HepG2 (cell line): ENCODE measurements around the gene ATP6V0E2. TPM values are rescaled to one million over a fixed set of nuclear protein-coding genes. Genes with fewer than 3 reads are reported as not detected.

ENCODE experiments used
- ATAC-seq: fragments of 200-7000 bp; cut with Tn5 transposase; 3 replicates; pipeline ENCODE4 v1.9.1; 2020; ENCODE audit warnings: mild to moderate bottlenecking, moderate library complexity
- BruUV-seq: library from RNA; stranded (reverse); fragments of 400-500 nt; replicated peaks from 2 replicates; lab custom pipeline; 2021; lab: Mats Ljungman, UMichigan
- CTCF ChIA-PET: fragments of 300-600 bp; formaldehyde crosslinking; extraction: SDS; loops from one replicate; lab custom pipeline; 2021; ENCODE audit warnings: low total read pairs, inconsistent platforms, low intra/inter-chr PET ratio; lab: Yijun Ruan, JAX
- POLR2A ChIA-PET: fragments of 350-600 bp; sonication (Branson Sonifier 250); formaldehyde crosslinking; loops from one replicate; lab custom pipeline; 2020; ENCODE audit warnings: antibody characterized with exemption, inconsistent platforms; lab: Yijun Ruan, JAX
- DNase-seq: peaks from one replicate; pipeline ENCODE4 v3.0.0-alpha.2; 2015; ENCODE audit warnings: low spot score
- FAIRE-seq: peaks from 3 replicates; lab custom pipeline; 2011; peaks lifted over from hg19 to GRCh38; lab: Jason Lieb, UNC
- H2AFZ ChIP-seq: one replicate; pipeline ENCODE4 v1.6.1; 2011; ENCODE audit warnings: low read length, inconsistent platforms
- H3K27ac ChIP-seq: fragments of 300-600 bp; 3 replicates; pipeline ENCODE4 v1.8.0; 2011; ENCODE audit warnings: mixed run types, mild to moderate bottlenecking, mixed read lengths, low read length, inconsistent platforms; ENCODE audit not compliant: insufficient read depth; ENCODE audit errors: extremely low read length
- H3K27me3 ChIP-seq, 2 experiments: fragments of 200-600 bp in 1 of 2; 2 replicates in 1 of 2; 3 replicates in 1 of 2; pipeline versions ENCODE4 v1.6.0 to v1.8.0; 2011; ENCODE audit warnings: low read length in 2 of 2, mild to moderate bottlenecking in 2 of 2, moderate library complexity in 2 of 2, inconsistent platforms in 1 of 2; ENCODE audit not compliant: insufficient read depth in 2 of 2, control insufficient read depth in 1 of 2
- H3K36me3 ChIP-seq, 2 experiments: fragments of 200-600 bp in 1 of 2; replicated peaks in 1 of 2; 2 replicates in 1 of 2; 3 replicates in 1 of 2; pipeline versions ENCODE4 v1.5.1 to v1.8.0; 2011; ENCODE audit warnings: low read length in 2 of 2, inconsistent platforms in 1 of 2; ENCODE audit not compliant: insufficient read depth in 2 of 2, control insufficient read depth in 1 of 2
- H3K4me1 ChIP-seq: 2 replicates; pipeline ENCODE4 v1.5.1; 2012; ENCODE audit warnings: low read length, inconsistent platforms; ENCODE audit not compliant: insufficient read depth
- H3K4me2 ChIP-seq: 2 replicates; pipeline ENCODE4 v1.6.0; 2011; ENCODE audit warnings: low read depth, low read length, inconsistent platforms
- H3K4me3 ChIP-seq, 3 experiments: fragments of 200-600 bp in 1 of 3; sonication (generic), shearing (Covaris generic) in 1 of 3; replicated peaks in 1 of 3; 2 replicates each; pipeline ENCODE4 v1.5.1; 2011 to 2016; ENCODE audit warnings: low read length in 3 of 3, inconsistent platforms in 2 of 3, low read depth in 2 of 3, mild to moderate bottlenecking in 2 of 3, control low read depth in 1 of 3, mixed read lengths in 1 of 3; ENCODE audit not compliant: insufficient read depth in 1 of 3
- H3K79me2 ChIP-seq: one replicate; pipeline ENCODE4 v1.6.1; 2011; ENCODE audit warnings: low read length, inconsistent platforms; ENCODE audit not compliant: insufficient read depth
- H3K9ac ChIP-seq: 2 replicates; pipeline ENCODE4 v1.6.0; 2011; ENCODE audit warnings: mild to moderate bottlenecking, low read depth, low read length, inconsistent platforms; ENCODE audit not compliant: insufficient read depth
- H3K9me3 ChIP-seq: 2 replicates; pipeline ENCODE4 v1.5.1; 2012; ENCODE audit warnings: mild to moderate bottlenecking, low read length
- H4K20me1 ChIP-seq: 2 replicates; pipeline ENCODE4 v1.6.0; 2011; ENCODE audit warnings: inconsistent platforms, mild to moderate bottlenecking, low read length, moderate library complexity; ENCODE audit not compliant: insufficient read depth
- AGO1 ChIP-seq: fragments of 200-400 bp; formaldehyde crosslinking; IDR thresholded peaks from 2 replicates; pipeline ENCODE4 v1.6.1; 2017; ENCODE audit warnings: mild to moderate bottlenecking, low read depth, low read length, moderate library complexity; ENCODE audit not compliant: poor library complexity, severe bottlenecking
- KLF6 ChIP-seq: IDR thresholded peaks from 2 replicates; pipeline ENCODE4 v1.8.0; 2016; ENCODE audit warnings: missing biosample characterization, missing genetic modification reagents
- KMT2A ChIP-seq: sonication (generic); formaldehyde crosslinking; IDR thresholded peaks from 2 replicates; pipeline ENCODE4 v1.4.0; 2020; ENCODE audit warnings: missing genetic modification reagents
- MLLT10 ChIP-seq: sonication (generic); formaldehyde crosslinking; IDR thresholded peaks from 2 replicates; pipeline ENCODE4 v1.4.0; 2020; ENCODE audit warnings: missing genetic modification reagents
- RELA ChIP-seq: sonication (generic); formaldehyde crosslinking; IDR thresholded peaks from 2 replicates; pipeline ENCODE4 v1.4.0; 2020; ENCODE audit warnings: missing genetic modification reagents
- RFX3 ChIP-seq: IDR thresholded peaks from 2 replicates; pipeline ENCODE4 v1.6.1; 2016; ENCODE audit warnings: missing biosample characterization, missing genetic modification reagents
- SUZ12 ChIP-seq: fragments of 150-350 bp; IDR thresholded peaks from 2 replicates; pipeline ENCODE4 v1.6.1; 2014; ENCODE audit warnings: low read depth, low read length
- ZKSCAN1 ChIP-seq: fragments of 150-350 bp; IDR thresholded peaks from 2 replicates; pipeline ENCODE4 v1.6.1; 2014; ENCODE audit warnings: low read length
- ZNF17 ChIP-seq: sonication (generic); formaldehyde crosslinking; IDR thresholded peaks from 2 replicates; pipeline ENCODE4 v1.5.0; 2020; ENCODE audit warnings: mild to moderate bottlenecking, missing genetic modification reagents
- ZNF678 ChIP-seq: sonication (generic); formaldehyde crosslinking; IDR thresholded peaks from 2 replicates; pipeline ENCODE4 v1.4.0; 2020; ENCODE audit warnings: mild to moderate bottlenecking, missing genetic modification reagents
- WGBS: methylation state at CpG from one replicate; pipeline ENCODE4 v1.1.6; 2017; ENCODE audit warnings: low lambda C conversion rate; 5-methylcytosine and 5-hydroxymethylcytosine counted together
- in situ Hi-C: cut with HindIII; loops from 2 replicates; pipeline ENCODE4 v1.10.0; 2017; ENCODE audit warnings: low pct_unique_long_range_greater_than_20kb; ENCODE audit not compliant: extremely low pct_ligation_motif_present
- intact Hi-C: fragments of 100-400 bp; cut with micrococcal nuclease; formaldehyde crosslinking; loops from one replicate; pipeline ENCODE4 v1.10.0; 2022; ENCODE audit not compliant: unreplicated experiment
- polyA plus RNA-seq, 8 experiments: library from polyadenylated mRNA; depleted of rRNA in 3 of 8; stranded (reverse) in 7 of 8; unstranded in 1 of 8; fragments of >200 nt; fragmentation: Illumina TruSeq in 4 of 8; extraction: Trizol in 4 of 8; gene quantifications; 2 replicates each; pipeline versions ENCODE4 v1.2.1 to v1.2.3, GENCODE V29; 2011 to 2016; ENCODE audit warnings: low read depth in 4 of 8, missing spikeins in 1 of 8, mixed read lengths in 1 of 8; ENCODE audit not compliant: insufficient read depth in 1 of 8
- total RNA-seq, 5 experiments: library from RNA; depleted of rRNA; stranded (reverse); fragments of >200 nt; fragmentation: Illumina TruSeq; extraction: Trizol; gene quantifications; 2 replicates each; pipeline ENCODE4 v1.2.3, GENCODE V29; 2016; ENCODE audit warnings: low read depth in 1 of 5
- TF ChIP-seq, protein P1 (sequence below): sonication (generic); formaldehyde crosslinking; IDR thresholded peaks from 2 replicates; pipeline ENCODE4 v1.4.0; 2020; ENCODE audit warnings: mild to moderate bottlenecking, missing genetic modification reagents
- TF ChIP-seq, protein P2 (sequence below): sonication (generic); formaldehyde crosslinking; conservative IDR thresholded peaks from 2 replicates; pipeline ENCODE4 v1.4.0; 2020; ENCODE audit warnings: missing genetic modification reagents
- TF ChIP-seq, protein P3 (sequence below): sonication (generic); formaldehyde crosslinking; IDR thresholded peaks from 2 replicates; pipeline ENCODE4 v1.5.1; 2020; ENCODE audit warnings: missing genetic modification reagents, mild to moderate bottlenecking, borderline replicate concordance
- TF ChIP-seq, protein P4 (sequence below): sonication (generic); formaldehyde crosslinking; IDR thresholded peaks from 2 replicates; pipeline ENCODE4 v1.5.1; 2020; ENCODE audit warnings: missing genetic modification reagents, mild to moderate bottlenecking, borderline replicate concordance

Gene ATP6V0E2
- total and polyA plus RNA-seq, 2 of the 13 experiments (the other 11 are each of a cell fraction or from before 2014, with no cell fraction given), result 36.8 to 203 TPM

DNA sequence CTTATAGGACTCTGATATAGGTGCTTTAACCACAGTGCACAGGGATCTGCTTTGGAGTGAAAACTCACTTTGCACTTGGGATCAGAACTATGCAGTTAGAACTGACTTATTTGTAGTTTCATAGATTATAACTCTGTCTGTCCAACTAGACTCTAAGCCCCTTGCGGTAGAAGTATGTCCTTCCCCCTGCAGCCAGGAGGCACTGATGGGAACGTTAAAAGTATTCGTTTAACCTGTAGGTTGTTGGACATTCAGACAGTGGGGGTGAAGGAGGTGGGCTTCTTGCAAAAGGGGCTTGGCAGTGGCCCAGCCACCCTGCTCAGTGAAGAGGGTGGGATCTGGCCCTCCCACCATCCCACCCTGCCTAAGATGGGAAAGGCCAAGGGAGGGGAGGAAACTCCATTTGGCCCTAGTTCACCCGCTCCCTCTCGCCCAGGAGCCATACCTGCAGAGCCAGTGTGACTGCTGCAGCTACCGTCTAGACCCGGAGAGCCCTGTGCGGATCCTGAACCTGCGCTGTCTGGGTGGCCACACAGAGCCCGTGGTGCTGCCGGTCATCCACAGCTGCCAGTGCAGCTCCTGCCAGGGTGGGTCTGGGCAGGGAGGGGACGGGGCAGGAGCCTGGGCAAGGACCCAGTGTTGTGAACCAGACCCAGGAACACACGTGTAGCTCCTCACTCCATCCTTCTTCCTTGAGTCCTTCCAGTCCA is 41.3 kb upstream of the ATP6V0E2 start (continued):
- TF ChIP-seq, protein P1, sequence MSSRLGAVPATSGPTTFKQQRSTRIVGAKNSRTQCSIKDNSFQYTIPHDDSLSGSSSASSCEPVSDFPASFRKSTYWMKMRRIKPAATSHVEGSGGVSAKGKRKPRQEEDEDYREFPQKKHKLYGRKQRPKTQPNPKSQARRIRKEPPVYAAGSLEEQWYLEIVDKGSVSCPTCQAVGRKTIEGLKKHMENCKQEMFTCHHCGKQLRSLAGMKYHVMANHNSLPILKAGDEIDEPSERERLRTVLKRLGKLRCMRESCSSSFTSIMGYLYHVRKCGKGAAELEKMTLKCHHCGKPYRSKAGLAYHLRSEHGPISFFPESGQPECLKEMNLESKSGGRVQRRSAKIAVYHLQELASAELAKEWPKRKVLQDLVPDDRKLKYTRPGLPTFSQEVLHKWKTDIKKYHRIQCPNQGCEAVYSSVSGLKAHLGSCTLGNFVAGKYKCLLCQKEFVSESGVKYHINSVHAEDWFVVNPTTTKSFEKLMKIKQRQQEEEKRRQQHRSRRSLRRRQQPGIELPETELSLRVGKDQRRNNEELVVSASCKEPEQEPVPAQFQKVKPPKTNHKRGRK (CRISPR knock-in tag), result no peak
- TF ChIP-seq ZNF678 (CRISPR knock-in tag), result no peak
- TF ChIP-seq RFX3 (CRISPR knock-in tag), result no peak

DNA sequence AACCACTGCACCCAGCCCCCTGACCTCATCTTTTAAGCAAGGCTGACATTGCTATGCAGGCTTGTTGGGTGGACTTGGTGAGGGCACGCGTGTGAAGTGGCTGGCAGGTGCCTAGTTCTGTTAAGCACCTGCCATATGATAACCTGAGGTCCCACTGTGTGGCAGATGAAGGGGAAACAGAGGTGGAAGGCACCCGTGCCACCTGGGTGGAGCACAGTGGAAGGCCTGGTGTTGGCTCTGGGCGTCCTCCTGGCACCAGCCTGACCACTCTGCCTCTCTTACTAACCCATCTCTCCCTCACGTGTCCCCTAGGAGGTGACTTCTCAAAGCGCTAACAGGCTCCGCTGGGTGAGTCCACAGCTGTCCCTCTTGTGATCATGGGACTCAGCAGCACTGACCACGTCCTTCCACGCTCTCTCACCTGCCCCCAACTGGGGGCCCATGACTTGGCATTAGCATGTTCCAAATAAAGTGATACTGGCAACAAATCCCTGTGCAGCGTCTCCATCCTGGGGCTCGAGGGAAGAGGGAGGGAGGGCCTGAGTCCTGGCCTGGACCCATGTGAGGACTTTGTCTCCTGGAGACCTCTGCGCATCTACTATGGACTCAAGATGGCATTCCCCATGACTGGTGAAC is 40.2 kb upstream of the ATP6V0E2 start:
- FAIRE-seq (no peak), ATAC-seq (no peak)

More for the DNA sequence above, 40.2 kb upstream of the ATP6V0E2 start:
- H2AFZ ChIP-seq, result no peak overlapping the region
- no peak for DNase-seq
- ChIA-PET POLR2A (no interaction called here), CTCF (no interaction called here)
- H3K27ac ChIP-seq, result no peak overlapping the region
- H3K36me3 ChIP-seq, result no peaks in the 10 kb centered on the region
- intact Hi-C loops (no loop called here), in situ Hi-C loops (no loop called here)
- H3K4me3 ChIP-seq, result no peak overlapping the region
- no peaks in the 10 kb centered on the region for H3K27me3 ChIP-seq
- no peak overlapping the region for H3K4me2 ChIP-seq
- WGBS, result 66% methylated on average over 12 of the region's 12 CpGs
- TF ChIP-seq KMT2A (CRISPR knock-in tag) (no peak), ZNF17 (CRISPR knock-in tag) (no peak), KLF6 (CRISPR knock-in tag) (no peak), RELA (no peak), AGO1 (no peak), SUZ12 (no peak), MLLT10 (CRISPR knock-in tag) (no peak), ZKSCAN1 (no peak)
- TF ChIP-seq, protein P2, sequence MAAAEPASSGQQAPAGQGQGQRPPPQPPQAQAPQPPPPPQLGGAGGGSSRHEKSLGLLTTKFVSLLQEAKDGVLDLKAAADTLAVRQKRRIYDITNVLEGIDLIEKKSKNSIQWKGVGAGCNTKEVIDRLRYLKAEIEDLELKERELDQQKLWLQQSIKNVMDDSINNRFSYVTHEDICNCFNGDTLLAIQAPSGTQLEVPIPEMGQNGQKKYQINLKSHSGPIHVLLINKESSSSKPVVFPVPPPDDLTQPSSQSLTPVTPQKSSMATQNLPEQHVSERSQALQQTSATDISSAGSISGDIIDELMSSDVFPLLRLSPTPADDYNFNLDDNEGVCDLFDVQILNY (CRISPR knock-in tag), result no peak
- TF ChIP-seq, protein P3, sequence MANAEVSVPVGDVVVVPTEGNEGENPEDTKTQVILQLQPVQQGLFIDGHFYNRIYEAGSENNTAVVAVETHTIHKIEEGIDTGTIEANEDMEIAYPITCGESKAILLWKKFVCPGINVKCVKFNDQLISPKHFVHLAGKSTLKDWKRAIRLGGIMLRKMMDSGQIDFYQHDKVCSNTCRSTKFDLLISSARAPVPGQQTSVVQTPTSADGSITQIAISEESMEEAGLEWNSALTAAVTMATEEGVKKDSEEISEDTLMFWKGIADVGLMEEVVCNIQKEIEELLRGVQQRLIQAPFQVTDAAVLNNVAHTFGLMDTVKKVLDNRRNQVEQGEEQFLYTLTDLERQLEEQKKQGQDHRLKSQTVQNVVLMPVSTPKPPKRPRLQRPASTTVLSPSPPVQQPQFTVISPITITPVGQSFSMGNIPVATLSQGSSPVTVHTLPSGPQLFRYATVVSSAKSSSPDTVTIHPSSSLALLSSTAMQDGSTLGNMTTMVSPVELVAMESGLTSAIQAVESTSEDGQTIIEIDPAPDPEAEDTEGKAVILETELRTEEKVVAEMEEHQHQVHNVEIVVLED (CRISPR knock-in tag), result no peak
- TF ChIP-seq, protein P4, sequence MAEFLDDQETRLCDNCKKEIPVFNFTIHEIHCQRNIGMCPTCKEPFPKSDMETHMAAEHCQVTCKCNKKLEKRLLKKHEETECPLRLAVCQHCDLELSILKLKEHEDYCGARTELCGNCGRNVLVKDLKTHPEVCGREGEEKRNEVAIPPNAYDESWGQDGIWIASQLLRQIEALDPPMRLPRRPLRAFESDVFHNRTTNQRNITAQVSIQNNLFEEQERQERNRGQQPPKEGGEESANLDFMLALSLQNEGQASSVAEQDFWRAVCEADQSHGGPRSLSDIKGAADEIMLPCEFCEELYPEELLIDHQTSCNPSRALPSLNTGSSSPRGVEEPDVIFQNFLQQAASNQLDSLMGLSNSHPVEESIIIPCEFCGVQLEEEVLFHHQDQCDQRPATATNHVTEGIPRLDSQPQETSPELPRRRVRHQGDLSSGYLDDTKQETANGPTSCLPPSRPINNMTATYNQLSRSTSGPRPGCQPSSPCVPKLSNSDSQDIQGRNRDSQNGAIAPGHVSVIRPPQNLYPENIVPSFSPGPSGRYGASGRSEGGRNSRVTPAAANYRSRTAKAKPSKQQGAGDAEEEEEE (CRISPR knock-in tag), result no peak
- H3K9ac ChIP-seq, result no peak overlapping the region
- no peaks in the 10 kb centered on the region for H3K9me3 ChIP-seq
- peaks cover 5% of the 10 kb centered on the region; the same call in 1 of the 2 replicates for H3K4me1 ChIP-seq
- no peaks in the 10 kb centered on the region for H4K20me1 ChIP-seq
- no peaks in the 10 kb centered on the region for H3K79me2 ChIP-seq
- no TSS peak for BruUV-seq
